ENCODE data around the gene DNAJB12.
A peak's percentile ranks its signal among the peaks of the same experiment; 100 is the strongest.
"Not testable (repeated sequence)": the region's sequence is repeated elsewhere in the genome, so short reads cannot be mapped to it uniquely, and the experiment has no call there.

The DNAJB12 gene

DNA sequence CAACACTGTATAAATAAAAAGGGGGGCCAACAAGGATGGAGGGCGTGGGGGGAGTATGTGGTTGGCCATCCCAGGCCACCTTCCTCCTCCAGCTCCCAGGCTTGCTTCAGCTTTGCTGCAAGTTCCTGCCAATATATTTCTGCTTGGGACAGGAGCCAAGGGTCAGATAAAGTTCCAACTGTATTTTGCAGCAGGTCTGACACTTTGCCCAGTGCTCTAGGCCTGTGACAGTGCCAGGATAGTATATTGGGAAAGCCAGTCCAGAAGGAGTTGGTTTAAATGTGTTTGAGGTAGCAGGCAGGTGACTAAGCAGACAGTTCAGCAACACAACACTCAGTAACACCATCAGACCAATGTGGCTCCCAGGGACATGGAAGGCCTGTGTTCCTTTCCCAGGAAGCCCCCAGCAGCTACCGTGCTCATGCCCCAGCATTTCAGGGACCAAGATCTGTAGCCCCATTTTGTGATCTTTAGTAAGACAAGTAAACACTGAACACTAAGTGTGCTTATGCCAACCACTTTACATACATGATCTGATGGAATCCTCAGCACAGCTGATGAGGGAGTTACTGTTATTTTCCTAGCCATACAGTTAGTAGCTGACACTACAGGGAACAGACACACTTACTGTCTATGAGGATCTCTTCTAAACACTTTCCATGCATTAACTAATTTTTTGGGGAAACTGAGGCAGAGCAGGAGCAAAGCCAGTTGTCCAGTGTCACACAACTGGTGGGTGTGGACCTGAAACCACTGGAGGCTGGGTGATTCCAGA, 38.9 kb downstream of the DNAJB12 start:
- peak; percentile 36 to 65 for DNase-seq

DNA sequence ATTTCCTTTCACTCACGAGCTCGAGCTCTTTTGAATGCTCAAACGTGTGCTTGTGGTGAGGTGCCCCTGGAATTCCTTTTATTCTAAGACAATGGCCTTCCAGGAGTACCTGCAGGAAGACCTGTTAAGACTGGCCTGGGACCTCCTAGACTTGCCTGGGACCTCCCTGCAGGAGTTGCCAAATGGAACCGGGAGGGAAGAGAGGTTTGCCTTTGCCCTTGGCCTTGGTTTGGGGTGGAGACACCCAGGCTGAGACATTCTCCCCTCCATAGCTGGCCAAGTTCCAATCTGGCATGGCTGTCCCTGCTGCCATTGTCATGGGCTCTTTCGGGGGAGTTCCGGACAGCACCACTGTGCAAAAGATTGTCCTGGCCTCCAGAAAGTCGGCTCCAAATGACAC, 39.7 kb downstream of the DNAJB12 start:
- no peak for DNase-seq

DNA sequence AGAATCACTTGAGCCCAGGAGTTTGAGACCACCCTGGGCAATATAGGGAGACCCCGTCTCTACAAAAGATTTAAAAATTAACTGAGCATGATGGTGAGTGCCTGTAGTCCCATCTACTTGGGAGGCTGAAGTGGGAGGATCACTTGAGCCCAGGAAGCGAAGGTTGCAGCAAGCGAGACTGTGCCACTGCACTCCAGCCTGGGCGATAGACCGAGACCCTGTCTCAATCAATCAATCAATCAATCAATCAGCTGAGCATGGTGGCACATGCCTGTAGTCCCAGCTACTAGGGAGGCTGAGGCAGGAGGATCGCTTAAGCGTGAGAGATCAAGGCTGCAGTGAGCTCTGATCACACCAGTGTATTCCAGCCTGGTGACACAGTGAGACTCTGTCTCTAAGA, 40.5 kb downstream of the DNAJB12 start:
- no peak for DNase-seq

DNA sequence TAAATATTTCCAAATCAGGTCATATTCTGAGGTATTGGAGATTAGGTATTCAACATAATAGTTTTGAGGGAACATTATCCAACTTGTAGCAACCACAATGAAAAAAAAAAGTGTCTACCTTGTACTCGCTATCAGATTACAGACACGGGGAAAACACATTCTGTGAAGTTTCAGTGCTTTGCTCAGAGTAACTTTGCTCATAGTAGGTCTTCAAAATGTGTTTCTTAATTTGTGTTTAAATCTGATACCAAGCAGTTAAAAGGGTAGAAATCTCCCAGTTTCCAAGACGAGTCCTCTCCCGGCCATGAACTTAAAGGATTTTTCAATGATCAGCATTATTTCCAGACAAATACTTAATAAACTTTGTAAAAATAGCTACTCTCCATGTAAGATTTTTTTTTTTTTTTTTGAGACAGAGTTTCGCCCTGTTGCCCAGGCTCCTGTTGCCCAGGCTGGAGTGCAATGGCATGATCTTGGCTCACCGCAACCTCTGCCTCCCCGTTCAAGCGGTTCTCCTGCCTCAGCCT, 41.8 kb downstream of the DNAJB12 start:
- DNase-seq = no peak

DNA sequence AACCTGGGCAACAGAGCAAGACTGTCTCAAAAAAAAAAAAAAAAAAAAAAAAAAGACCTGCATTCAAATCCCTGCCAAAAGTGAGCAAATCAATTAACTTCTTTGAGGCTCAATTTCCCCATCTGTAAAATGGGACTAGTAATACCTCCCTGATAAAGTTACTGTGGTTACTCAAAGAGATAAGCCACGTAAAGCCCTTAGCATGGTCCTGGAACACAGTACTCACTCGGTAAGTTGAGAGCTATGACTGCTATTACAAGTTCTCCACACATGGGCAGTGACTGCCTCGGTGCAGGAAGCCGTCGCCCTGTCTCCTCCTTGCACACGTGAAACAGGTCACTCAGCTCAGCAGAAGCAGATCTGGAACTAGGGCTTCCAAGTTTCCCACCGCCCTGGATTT, 43.1 kb downstream of the DNAJB12 start:
- no peak for DNase-seq

DNA sequence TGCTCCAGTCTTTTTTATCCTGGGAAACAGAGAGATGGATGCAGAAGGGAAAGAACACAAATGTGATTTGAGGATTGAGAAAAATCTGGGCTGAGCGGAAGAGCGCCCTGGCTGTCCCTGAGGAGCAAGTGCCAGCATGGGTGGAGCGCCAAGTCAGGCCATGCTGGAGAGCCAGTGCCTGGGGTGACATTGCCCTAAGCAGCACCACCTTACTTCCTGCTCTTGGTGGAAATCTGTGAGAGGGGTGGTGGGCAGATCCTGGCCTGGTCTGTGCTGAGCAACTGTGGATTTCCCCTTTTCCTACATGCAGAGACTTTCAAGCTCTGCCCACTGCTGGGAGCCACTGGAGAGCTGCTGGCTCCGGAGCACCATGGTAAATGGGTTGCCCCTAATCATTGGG, 44.1 kb downstream of the DNAJB12 start:
- peak; percentile 27 to 50 for DNase-seq

DNA sequence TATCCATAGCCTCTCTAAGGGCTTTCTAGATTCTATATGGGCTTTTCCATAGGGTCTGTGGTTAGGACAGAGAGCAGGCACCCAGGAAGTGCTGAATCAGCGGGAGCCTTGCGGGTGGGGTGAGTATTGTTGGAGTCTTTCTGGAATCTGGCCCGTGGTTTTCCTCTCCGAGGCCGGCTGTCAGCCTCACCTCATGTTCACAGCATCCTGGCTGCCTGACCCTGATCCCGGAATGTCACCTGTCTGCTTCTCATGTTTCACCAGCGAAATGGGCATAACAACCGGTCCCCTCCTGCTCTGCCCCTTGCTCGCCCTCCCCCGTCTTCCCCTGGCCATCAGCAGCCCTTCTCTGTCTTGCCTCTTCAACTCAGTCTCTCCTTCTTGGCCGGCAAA, 44.5 kb downstream of the DNAJB12 start:
- DNase-seq = no peak

DNA sequence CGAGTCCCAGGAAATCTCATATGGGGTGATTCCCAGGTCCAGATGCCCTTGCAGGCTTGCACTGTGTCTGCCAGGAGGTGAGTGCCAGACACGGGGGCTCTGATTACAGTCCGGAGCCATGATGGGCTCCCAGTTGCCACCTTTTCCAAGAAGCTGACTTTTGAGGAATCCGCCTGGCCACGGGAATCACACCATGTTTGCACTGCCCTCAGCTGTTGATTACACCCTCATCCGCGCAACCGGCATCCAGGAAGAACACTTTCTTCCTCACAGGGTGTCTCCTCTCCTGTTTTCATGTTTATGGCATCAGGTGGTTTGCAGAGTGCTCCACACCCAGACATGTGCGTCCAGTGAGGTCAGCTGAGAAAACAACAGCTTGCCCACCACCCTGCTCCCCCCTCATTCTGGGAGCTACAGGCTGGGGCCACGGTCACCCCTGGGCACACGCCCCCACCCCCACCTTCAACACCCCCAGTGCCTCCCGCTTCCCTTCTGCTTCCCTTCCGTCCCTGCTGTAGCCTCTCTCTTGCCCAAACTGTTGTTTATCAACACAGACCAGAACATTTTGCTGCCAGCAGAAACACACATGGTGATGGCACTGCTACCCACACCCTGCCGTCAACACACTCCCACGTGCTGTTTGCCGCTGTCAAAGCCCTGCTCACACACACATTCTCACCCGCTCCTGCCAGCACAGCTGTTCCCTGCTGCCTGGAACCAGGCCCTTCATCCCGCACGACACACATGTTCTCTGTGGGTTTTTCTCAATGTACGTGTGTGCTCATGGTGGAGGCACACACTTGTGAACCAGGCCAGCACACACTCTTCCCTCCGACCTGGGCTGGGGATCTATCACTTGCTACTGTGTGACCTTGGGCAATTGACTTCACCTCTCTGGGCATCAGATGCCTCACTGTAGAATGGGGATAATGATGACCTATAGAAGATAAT, 45.2 kb downstream of the DNAJB12 start:
- peak; percentile 30 to 34 for DNase-seq

DNA sequence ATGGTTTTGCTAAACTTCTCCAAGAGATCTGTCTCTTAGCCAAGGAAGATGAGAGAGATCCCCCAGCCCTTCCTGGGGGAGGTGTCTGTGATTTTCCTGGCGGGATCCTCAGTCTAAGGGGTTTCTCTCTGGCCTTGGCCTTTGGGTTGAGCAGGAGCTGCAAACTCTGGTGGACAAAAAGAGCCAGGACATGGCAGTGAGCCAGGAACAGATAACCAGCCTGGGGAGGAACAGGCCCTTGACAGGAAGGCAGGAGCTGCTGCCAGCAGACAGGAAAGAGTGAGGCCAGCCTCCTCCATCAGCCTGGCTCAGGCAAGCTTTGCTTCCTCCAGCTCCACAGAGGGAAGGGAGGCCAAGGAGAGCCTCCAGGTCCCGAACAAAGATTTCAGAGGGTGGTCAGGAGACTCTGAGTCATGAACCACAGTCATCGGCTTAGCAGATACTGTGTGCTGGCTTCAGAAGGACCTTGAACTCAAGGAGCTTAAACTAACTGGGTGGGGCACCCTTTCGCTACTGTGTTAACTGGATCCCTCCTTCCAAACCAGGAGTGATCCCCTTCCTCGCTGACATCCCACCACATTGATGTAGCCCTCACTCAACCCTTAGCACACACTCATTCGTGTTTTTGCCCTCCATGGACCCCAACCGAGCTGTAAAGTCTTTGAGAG, 46.3 kb downstream of the DNAJB12 start:
- DNase-seq = peak; percentile 93 to 96

DNA sequence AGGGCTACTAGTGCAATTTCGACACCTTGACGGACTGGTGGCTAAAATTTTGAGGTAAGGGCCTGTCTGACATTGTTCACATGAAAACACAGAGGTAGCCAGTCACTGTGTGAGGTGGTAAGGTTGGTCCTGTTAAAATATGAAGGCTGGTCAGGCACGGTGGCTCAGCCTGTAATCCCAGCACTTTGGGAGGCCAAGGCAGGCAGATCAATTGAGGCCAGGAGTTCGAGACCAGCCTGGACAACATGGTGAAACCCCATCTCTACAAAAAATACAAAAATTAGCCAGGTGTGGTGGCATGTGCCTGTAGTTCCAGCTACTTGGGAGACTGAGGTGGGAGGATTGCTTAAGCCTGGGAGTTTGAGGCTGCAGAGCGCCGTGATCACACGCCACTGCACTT, 47.0 kb downstream of the DNAJB12 start:
- DNase-seq = not testable (repeated sequence)

DNA sequence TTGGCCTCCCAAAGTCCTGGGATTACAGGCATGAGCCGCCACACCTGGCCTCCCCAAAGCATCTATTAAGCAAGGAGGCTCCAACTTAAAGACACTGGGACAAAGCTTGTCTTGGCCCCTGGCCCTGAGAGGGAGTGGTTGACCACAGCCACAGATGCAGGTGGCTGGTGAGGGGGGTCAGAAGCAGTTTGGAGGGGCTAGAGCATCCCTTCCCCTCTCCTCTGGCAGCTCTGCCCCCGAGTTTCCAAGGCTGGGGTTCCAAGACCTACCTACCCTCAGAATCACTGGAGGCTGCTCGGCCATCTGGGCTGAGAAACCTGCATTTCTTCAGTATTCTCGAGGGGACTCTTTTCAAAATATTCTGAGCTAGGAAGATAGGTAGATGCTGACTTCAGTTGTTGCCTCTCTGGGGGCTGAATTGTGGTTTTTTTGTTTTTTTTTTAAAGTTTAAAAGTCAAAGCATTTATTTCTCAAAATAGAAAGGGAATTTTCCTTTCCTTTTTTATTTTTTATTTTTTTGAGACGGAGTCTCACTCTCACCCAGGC, 48.4 kb downstream of the DNAJB12 start:
- no peak for DNase-seq

DNA sequence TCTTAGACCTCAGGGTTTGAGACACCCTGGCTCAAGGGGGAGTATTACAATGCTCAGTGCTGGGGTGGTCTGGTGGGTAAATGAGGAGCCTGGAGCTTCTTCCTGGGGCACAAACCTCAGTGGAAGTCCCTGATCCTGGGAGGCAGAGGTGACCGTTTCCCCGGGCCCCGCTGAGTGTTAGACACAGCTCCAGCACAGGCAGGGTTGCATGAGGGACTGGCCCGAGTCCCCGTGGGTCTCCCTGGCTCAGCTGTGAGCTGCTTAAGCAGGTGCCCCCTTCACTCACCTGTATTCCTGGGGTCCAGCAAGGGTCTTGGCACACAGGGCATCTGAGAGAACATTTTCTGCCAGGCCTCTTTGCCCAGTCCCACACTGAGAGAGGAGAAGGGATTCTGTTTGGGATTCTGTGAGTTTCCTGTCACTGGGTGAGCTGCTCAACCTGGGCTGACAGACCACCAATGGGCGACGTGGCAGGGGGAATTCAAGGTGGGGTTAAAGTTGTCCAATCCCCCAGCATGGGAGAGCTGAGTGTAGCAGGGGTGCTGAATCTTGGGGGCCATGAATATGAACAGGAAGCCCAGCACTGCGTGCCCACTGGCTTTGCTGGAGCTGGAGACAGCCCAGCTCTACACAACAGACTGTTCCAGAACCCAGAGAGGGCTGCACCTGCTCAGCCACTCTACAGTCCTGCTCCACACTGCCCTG, 51.1 kb downstream of the DNAJB12 start:
- DNase-seq = no peak

DNA sequence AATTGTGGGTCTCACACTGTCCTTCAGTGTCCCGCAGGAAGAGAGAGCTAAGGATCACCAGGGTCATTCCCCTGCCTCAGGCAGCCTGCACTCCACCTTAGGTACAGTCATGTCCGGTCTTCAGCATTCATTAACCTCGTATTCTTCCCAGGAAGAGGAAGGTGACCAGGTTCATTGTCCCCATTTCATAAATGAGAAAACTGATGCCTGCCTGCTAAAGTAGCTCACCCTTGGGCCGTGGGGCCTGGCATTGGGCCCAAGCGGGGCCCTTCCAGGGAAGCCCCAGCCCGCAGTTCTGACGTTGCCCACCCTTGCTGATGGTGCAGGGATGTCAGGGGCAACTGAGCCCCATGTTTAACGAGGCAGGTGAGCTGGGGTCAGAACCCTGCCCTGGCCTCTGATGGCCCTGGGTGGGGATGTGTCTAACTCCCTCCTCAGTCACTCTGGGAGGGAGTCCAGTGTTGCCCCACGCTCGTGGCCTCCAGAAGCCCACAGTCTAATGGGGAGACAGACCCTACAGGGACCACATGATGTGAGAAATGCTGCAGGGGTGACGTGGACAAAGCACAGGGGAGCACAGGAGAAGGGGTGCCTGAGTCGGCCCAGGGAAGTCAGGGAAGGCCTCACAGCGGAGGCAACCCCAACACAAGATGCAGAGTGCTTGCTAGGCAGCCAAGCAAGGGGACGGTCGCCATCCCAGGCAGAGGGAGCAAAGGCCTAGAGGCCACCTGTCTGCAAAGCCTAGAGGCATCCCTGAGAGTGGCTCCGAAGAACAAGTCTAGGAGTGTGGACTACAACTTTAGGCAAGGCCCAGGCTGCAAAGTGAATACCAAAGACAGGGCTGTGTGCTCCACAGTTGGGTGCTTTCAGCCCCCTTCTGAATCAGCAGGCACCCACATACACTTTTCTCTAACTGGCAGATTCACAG, 55.9 kb downstream of the DNAJB12 start:
- no peak for DNase-seq

DNA sequence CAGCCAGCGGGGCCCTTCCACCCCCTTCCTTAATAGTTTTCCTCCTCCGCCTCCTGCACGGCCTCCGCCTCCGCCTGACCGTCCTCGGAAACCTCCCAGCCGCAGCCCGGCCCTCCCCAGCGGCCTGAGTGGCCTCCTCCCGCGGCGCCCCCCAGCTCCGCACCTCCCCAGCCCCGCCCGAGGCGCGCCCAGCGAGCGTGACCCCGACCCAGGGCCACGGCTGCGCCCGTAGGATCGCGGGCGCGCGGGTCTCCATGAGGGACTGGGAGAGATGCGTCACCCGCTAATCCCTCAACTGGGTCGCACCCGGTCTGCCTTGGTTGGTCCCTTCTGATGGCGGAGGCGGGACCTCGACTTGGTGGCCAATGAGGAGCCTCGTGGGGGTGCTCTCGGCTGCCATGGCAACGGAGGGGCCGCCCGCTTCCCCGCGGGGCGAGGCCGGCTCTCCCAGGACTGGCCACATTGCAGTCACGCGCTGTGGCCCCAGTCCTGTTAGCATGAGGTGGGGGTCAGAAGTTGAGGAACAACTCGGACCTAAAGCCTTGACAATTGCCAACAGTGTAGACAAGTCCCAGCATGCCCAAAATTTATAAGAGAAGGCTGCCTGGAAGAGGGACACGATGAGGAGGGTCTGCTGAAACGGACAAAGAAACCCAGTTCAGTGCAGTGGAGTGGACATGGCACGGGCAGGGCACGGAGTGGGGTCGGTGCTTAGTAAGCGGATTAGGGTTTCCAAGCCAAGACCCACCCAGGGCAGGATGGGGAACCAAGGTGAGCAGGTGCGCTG, 56.7 kb downstream of the DNAJB12 start:
- DNase-seq = peak; percentile 91

DNA sequence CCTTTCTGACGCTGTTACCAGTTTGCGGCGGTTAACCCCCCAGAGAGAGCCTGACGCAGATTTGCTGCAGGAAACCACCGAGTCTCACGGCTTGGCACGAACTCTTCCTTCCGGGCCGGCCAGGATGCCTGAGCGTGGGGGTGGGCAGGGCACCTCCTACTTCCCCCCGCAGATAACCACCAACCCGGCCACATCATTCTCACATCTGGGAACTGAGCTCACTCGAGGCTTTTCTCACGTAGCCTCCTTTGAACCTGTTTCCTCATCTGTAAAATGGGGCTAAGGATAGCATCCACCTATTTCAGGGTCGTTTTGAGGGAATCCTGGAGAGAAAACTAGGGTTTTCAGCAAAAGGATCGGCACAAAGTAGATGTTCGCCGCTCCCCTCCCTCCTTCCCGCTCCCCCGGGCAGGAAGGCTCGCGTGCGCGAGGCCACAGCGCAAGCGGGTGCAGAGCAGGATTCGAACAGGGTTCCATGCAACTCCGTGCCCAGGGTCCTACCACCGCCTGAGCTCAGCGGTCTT, 57.4 kb downstream of the DNAJB12 start:
- DNase-seq = peak; percentile 98

DNA sequence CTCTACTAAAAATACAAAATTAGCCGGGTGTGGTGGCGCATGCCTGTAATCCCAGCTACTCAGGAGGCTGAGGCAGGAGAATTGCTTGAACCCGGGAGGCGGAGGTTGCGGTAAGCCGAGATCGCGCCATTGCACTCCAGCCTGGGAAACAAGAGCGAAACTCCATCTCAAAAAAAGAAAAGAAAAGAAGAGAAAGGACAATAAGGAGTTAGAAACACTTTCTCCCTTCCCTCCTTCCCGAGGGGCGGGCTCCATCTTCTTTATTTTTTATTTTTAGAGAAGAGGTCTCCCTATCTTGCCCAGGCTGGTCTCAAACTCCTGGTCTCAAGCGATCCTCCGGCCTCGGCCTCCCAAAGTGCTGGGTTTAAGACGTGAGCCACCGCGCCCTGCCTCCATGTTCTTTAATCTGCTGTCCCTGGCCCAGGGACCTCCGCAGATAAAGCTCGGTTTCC, 57.9 kb downstream of the DNAJB12 start:
- DNase-seq = not testable (repeated sequence)

DNA sequence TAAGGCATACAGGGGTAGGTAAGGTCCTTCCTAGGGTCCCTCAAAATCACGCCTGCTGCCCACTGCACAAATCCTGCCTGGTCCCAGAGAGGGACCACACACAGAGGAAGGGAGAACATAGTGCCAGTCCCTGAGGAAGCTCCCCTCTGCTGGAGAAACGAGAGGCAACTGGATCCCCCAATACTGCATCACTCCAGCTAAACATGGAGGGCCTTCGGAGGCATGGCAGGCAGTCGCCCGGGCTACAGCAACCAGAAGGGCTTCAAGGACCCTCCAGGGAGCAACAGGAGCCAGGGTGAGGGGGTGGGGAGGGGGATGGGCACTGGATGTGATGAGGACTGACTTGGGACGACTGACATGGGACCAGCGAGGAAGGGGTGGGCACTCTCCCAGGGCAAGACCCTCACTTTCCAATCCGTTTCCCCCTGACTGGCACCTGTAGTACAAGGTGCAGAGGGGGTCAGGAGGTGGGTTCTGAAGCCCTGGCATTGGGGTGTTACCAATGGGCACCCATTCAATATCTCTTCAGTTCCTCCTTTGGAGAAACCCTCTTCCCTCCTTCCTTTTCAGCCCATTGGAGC, 59.3 kb downstream of the DNAJB12 start:
- no peak for DNase-seq

DNA sequence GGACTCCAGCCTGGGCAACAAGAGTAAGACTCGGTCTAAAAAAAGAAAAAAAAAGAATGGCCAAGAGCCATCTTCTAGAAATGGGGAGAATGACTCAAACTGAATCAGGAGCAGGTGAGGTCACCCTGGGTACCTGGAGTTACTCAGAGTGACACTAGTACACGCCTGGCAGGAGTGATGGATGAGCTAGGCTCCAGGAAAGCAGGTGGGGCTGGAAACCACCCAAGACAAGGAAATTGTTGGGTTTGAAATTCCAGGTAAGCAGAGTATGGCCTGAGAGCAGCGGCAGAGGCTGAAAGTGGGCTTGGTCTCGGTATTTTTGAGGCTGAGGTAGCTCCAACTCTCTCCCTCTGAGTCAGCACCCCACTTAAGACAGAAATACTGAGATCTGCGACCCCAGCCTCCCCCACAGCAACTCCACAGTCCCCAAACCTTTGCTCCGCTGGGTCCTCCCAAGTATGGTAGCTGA, 62.5 kb downstream of the DNAJB12 start:
- no peak for DNase-seq

DNA sequence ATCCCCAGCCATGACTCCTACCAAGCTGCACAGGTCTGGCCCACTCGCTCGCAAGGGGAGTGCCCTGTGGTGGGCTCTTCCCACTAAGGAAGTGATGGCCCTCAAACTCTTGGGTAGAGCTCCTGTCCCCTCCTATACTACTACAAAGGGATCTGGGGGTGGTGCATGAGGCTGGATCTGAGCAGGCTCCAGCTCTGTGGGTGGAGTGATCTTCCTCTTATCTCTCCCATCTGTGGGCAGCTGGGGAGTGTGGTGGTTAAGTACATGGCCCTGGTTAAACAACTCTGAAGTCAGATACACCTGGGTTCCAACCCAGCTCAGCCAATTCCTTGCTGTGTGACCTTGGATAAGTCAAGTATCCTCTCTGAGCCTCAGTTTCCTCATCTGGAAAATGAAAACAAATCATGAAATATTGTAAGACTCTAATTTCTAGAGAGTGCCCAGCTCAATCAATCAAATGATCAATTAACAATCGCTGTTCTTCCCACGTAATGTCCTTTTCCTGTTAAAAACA, 63.6 kb downstream of the DNAJB12 start:
- DNase-seq = no peak
